GM12872 (cell line): ENCODE results near the gene TBX10.

Experiments
- TF ChIP-seq, protein P1 (sequence below): IDR thresholded peaks from 3 replicates; pipeline ENCODE4 v1.5.1; 2011; ENCODE audit warnings: low read depth, mild to moderate bottlenecking, low read length, moderate library complexity; ENCODE audit not compliant: insufficient read depth

TBX10 gene

DNA sequence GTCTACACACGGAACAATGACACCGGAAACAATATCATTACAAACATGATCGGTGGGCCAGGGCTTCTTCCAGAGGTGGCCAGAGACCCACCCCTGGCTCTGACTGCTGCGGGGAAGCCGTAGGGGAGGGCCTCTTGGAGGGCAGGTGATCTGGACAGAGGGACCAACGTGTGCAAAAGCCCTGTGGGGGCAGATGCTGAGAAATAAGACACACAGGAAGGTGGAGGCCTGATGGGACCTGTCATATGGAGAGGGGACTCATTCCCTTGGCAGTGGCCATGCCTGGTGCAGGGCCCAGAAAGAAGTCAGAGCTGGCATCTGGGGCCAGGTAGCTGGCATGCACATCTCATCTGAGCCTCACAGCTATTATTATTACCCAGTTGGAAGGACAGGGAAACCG is 33.8 kb upstream of the TBX10 start:
- TF ChIP-seq, protein P1, sequence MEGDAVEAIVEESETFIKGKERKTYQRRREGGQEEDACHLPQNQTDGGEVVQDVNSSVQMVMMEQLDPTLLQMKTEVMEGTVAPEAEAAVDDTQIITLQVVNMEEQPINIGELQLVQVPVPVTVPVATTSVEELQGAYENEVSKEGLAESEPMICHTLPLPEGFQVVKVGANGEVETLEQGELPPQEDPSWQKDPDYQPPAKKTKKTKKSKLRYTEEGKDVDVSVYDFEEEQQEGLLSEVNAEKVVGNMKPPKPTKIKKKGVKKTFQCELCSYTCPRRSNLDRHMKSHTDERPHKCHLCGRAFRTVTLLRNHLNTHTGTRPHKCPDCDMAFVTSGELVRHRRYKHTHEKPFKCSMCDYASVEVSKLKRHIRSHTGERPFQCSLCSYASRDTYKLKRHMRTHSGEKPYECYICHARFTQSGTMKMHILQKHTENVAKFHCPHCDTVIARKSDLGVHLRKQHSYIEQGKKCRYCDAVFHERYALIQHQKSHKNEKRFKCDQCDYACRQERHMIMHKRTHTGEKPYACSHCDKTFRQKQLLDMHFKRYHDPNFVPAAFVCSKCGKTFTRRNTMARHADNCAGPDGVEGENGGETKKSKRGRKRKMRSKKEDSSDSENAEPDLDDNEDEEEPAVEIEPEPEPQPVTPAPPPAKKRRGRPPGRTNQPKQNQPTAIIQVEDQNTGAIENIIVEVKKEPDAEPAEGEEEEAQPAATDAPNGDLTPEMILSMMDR, result no peak

DNA sequence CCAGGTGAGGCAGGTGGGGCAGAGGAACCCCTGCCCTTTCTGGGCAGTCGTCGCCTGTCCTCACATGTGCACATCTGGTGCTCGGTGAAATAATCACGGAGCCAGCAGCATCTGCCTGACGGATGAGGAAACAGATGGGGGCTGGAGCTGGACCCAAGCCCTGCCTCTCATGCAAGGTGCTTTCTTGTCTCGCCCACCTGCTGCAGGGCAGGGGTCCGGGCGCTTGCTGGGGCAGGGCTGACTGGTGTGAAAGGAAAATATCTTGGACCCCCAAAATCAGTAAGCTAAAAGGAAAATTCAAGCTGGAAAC is 31.6 kb upstream of the TBX10 start:
- TF ChIP-seq, protein P1, result no peak

DNA sequence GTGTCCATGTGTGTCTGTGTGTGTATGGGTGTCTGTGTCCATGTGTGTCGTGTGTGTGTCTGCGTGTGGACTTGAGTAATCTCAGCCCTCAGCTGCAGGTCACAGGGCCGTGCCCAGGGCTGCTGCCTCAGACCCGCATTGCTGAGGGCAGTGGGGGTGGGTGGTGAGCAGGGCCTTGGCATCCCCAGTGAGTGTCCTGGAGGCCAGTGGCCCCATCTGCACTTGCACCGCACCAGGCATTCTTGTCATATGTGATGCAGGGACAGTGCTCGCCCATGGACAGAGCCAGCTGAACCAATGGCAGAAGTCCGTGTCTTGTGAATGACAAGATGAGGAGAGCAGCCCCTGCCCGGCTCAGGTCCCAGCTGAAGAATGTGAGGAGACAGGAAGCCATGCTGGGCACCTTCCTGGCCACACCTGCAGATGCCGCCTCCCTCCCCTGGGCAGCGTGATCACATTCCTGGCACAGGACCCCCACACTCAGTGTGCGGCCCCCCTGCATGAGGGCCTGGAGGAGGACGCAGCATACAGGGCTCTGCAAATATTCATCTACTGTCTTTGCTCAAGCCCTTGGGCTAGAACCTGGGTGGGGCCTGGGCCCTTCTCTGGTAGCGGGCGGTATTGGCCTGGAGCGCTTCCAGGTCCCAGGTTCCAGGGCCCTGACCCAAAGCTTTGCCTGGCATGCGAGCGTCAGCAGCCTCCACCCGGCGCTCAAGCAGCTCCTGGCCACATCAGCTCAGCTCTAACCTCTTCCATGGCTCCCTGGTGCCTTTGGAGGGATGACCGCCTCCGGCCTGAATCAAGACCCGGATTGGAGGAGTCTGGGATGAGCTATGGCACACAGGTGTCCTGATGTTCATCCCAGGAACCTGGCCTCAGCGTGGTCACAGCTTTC is 31.0 kb upstream of the TBX10 start:
- TF ChIP-seq, protein P1, result no peak

DNA sequence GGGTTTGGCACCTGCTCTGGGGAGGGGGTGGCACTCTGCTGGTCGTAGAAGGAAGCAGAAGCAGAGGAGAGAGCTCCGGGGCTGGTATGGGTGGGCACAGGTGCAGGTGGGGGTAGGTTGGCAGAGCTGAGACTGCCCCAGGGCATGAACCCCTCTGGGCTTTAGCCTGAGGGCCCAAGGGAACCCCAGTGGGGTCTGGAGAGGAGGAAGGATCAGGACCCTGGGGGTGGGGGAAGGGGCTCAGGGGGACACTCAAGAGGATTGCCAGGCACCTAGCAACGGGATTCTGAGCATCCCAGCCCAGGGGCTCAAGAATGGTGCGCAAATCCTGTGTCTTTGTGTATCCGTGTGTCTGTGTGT is 28.6 kb upstream of the TBX10 start:
- TF ChIP-seq, protein P1, result no peak

DNA sequence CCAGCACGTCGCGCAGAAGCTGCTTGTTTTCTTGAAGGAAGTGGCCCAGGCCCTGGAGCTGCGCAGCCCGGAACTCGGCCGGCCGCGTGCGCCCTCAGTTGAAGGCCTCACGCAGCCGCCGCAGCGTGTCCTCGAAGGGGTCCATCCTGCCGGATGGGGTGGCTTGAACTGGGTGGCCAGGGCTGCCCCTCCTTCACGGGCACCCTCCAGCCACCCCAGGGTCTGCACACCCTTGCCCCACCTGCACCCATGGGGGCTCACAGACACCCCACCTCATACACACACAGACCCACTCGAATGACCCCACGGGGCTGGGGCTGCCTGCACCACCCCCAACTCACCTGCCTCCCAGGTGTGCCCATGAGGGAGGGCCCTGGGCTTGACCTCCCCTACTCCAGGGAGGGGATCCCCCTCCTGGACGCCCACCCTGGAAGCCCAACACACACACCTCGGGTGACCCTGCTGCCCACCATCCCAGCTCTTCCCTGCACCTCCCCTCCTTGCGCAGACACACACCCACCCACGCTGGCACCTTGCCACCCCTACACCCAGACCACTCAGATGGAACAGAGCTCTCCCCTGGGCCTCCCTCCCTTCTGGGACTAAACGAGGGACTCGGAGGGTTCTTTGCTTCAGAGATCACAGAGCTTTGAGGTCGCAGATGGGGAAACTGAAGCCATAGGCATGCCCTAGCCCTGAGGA is 28.1 kb upstream of the TBX10 start:
- TF ChIP-seq, protein P1, result no peak

DNA sequence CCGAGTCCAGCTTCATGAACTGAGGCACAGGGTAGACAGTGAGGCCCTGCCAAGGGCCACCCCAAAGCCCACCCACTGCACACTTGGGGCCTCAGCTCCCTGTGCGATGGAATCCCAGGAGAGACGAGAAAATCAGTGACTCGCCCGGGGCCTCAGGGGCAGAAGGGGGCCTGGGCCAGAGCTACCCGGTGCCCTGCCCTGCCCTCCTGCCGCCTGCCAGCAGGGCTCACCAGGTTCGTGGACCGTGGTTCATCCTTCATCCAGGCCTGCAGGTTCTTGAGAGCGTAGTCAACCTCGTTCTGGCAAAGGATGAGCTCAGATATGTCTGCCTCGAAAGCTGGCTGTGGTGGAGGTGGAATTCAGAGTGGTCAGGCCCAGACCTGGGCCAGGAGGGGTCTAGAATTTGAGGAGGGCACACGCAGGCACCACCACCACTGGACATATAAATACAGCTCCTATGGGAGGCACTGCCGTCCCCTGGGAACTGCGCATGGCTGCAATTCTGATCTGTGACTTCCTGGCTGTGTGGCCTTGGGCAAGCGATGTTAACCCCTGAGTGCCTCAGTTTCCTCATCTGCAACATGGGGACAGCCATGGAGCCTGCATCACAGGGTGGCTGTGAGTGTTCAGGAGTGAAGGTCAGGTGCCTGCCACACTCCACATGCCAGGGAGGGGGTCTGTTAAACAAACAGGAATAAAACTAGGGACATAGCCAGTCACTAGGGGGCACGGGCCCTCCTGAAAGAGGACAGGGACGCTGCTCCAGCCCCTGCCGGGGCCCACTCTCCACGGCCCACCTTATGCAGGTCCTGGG is 27.3 kb upstream of the TBX10 start:
- TF ChIP-seq, protein P1, result no peak

DNA sequence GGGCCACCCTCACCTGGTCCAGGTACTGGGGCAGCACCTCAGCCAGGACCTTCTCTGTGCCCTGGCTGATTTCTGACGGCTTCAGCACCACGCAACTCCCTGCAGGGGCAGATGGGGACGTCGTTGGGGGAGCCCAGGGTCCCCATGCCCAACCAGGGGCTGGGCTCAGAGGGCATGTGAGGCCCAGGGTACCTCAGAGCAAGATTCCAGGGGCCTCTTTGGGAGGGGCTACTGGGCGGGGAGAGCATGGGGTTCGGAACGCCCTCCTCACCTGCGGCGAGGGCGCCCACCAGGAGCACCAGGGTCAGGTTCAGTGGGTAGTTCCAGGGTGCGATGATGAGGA is 26.7 kb upstream of the TBX10 start:
- TF ChIP-seq, protein P1, result no peak
